ENCODE data around the gene BSND.

BSND gene

DNA sequence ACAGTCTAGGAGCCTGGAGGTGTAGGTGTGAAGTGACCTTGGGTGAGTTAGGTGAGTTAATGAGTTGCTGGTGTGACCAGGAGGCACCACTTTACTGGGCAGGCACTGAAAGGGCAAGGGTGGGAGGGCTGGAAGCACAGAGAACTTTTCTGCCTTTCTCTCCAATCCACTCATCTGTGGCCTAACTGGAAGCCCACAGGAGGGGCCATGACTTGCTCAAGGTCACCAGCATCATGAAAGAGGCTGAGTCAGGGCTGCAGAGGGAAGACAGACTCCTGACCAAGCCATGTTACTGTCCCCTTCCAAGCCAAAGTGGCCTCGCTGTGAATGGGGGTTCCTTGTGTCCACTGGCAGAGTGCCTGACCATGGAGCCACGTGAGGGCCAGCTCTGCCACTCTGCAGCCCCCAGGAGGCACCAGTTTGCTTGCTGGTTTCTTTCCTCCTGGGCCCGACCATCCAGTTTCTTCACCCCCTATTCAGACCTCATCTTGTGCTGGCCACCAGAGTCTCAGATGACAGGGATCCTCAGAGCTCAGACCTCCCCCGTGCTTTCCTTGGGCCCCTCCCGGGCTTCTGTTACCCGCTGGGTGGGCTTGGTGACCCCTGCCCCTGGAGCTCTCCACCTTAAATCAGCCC is 4.3 kb upstream of the BSND start:
- no peak for DNase-seq (ENCODE audit: low read depth)

DNA sequence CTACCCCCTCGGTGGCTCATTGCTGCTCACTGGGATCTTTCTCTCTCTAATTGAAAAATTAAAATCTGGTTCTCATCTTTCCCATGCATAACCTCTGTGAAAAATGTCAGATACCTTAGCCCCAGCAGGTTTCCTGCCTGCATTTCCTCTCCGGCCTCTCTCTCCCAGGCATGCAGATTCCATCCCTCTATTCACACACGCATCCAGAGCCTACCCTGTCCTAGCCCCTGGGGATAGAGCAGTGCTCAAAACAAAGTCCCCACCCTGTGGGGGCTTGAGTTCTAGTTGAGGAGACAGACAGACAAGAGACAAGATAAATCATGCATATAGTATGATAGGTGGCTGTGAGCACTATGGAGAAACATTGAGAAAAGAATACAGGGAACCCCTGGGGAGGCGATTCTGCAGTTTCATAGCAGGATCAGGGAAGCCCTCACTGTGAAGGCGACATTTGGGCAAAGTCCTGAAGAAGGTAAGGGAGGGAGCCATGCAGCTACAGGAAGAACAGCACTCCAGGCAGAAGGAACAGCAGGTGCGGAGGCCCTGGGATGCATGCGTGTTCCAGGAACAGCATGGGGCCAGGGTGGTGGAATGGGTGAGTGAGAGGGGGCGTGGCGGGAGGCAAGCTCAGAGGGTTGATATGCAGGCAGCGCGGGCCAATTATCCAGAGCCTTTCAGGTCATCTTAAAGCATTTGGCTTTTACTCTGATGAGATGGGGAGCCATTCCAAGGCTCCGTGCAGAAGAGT is 3.5 kb upstream of the BSND start:
- DNase-seq (ENCODE audit: low read depth), result no peak

DNA sequence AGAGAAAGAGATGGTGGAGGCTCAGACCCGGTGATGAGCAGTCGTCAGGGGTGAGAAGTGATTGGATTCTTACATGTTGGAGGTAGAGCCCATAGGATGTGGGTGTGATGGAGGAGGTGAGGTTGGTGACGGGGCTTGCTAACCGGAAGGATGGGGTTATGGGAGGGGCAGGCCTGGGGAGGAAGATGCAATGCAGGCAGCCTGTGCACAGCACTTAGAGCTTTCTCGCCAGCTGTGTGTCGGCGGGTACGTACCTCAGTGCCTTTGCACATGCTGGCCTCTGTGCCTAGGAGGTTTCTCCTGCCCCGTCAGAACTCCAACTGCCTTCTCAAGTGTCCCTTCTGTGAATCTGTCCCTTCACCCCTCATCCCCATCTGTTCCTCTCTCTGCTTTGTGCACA is 2.9 kb upstream of the BSND start:
- no peak for DNase-seq (ENCODE audit: low read depth)

DNA sequence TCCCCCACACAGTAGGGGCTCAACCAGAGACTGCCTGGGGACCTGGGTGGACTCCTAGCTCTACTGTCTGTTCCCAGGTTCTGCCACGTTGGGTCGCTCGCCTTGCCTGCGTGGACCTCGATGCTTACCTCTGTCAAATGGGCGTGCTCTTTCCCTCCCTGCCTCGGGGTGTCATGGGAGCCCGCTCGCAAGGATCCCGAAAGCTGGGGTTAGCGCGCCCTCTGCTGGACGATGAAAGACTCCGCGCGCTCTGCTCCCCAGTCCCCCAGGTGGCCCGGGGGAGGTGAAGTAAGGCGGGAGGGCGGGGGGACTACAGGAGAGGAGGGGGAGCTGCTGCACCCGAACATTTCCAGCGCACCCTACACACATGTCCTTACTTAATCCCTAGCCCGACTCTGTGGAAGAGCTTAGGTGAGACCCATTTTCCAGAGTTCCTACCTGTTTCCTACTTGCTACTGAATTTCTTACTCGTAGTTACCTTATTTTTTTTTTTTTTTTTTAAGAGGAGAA is 2.3 kb upstream of the BSND start:
- DNase-seq (ENCODE audit: low read depth), result no peak

DNA sequence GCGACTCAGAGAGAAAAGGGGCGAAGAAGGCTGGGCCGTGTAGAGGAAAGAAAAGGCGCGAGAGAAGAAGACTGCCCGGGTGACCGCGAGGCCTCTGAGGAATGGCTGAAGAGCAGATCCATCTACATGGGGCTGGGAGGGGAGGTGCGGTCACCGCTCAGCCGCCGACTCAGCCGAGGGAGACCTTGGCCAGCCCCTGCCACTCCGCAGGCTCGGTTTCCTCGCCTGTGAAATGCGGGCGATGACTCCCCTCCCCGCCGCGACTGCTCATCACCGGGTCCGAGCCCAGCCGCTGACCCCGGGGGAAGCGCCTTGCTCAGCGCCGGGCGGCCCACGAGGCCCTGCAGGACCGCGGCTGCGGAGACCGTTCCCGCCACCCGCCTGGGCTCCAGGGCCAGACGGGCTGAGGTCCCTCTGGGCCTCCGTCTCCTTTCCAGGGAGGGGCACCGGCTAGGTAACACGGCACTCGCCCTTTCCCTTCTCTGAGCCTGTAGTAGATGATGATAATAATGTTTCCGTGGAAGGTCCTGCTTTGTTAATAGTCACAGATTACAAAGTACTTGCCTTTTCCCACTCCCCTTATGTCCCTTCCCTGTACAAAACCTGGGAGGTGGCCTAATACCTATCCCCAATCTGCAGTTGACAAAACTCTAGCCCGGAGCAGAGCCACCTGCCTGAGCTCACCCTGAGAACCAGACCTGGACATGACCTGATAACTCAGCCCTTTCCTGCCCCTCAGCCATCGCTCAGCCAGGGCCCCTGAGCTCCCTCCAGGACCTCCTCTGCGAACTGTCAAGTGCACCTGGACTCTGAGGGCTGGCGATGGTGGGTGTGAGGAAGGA is 1.6 kb upstream of the BSND start:
- DNase-seq (ENCODE audit: low read depth), result no peak

DNA sequence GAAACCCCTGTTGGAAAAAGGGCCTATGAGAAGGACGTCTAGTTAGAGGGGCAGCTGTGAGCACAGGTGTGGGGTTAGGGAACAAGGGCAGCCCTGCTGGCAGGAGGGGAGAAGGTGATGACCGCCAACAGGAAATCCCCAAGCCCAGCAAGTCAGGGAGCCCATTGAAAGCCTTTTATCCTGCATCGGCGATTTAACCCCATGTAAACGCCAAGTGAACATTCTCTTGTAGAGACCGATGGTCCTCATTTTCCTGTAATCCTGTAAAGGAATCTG is 1.1 kb upstream of the BSND start:
- DNase-seq (ENCODE audit: low read depth), result no peak

DNA sequence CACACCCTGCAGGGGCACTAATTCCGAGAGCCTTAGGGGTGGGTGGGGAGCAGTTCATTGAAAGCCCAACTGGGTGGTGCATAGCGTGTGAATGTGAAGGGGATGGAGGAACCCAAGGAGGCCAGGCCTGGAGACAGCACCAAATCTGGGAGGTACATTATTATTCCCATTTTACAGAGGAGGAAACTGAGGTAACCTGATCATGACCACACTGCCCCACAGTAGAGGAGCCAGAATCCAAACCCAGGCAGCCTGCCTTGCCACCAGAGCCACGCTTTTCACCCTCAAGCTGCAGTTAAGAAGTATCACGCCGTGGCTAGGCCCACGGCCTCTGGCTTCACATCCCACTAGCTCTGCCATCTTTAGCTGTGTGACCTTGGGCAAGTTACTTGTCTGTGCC is 633 bp upstream of the BSND start:
- no peak for DNase-seq (ENCODE audit: low read depth)

DNA sequence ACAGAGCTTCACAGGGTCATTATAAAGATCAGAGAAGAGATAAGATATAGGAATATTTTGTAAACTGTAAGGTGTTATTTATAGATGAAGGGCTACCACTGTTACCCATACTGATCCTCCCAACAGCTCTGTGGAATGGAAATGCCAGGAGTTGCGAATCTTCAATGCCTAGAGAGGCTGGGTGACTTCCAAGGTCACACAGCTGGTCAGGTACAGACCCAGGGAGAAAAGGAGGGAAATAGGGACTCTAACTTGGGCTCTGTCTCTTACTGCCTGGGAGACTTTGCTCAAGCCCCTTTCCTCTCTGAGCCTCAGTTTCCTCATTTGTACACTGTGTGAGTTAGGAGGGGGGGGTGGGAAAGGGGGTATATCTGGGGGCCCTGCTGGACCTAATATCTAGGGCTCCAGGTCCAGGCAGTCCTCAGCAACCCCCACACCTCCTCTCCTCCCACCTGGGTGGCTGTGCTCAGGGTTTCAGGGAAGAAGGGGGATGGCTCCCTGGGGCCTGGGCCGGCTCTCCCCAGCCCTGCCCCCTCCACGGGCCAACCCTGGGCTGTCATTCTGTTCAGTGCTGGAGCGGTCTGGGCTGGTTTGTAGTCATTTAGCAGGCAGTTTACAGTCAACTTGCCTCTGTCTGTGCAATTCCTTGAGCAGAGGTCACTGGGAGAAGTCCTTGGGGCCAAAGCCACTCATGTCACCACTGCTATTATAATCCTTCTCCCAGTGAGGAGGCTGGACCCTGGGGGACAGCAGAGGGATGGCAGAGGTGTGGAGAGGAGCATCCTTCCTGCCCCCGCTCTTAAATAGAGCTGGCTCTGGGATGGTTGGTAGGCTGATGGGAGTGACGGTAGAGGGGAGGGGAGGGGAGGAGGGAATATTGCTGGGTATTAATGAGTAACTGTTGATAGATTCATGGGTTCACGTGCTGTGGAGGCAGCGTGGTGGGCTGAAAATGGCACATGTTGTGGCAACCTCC is 1.7 kb downstream of the BSND start:
- DNase-seq (ENCODE audit: low read depth), result no peak

DNA sequence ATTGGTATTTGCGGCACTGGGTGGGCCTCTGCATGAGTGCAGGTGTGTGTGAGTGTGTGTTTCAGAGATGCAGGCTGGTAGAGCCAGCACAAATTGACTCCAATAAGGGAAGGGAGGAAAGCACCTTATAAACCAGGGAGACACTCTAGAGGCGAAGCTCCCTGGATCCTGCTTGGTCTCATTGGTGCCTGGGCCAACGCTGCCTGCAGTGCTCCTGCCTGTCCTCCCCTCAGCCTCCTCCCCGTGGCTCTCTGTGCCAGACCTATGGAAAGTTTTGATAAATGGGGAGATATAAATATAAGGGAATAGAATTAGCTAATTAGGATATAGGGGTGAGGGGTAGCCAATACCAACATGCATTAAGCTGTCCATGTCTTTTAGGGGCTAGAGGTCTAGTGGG is 2.6 kb downstream of the BSND start:
- no peak for DNase-seq (ENCODE audit: low read depth)

DNA sequence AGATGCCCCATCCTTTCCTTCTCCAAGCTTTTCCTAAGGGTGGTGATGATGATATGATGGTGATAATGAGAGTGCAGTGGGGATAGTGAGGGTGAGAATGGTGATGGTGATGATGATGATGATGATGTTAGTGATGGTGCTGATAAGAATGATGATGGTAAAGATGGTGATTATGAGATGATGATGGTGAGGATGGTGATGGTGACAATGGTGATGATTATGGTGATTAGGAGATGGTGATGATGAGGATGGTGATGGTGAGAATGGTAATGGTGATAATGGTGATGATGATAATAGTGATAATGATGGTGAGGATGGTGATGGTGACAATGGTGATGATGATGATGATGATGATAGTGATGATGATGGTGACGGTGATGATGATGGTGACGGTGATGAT is 4.0 kb downstream of the BSND start:
- DNase-seq (ENCODE audit: low read depth), result no peak

DNA sequence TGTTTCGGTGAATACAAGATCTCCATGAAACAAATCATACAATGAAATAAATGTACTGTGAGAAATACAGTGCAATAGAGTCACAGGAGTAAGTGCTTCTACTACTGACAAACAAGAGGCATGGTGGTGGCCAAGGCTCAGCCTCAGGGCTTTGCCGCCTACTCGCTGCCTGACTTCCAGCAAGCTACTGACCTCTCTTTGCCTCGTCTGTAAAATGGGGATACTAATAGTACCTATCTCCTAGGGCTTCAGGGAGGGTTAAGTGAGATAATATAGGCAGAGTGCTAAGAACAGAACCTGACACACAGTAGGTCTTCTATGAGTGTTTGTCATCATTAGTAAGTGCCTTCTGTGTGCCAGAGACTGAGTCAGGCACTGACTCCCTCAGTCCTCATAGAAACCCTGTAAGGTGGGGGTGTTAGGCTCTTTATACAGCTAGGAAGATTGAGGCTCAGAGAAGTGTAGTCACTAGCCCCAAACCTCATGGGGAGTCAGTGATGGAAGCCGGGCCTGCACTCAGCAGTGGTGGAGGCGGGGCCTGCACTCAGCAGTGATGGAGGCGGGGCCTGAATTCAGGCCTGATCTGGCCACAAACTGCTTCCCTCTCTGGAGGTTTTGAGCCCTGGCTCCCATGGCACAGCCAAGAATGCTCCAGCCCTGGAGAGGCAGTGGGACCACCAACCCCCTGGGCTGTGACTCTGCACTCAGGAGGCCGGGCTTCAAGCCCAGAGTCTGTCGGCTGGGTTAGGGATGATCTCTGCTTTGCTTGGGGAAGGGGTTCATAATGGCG is 6.8 kb downstream of the BSND start:
- no peak for DNase-seq (ENCODE audit: low read depth)

DNA sequence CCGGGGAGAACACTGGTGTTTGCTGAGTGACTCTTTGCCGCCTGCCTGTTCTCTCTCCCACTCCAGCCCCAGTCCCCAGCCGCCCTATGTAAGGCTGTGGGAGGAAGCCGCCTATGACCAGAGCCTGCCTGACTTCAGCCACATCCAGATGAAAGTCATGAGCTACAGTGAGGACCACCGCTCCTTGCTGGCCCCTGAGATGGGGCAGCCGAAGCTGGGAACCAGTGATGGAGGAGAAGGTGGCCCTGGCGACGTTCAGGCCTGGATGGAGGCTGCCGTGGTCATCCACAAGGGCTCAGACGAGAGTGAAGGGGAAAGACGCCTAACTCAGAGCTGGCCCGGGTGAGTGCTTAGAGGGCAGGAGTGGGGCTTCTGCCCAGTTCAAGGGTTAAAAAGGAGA is 8.2 kb downstream of the BSND start:
- DNase-seq (ENCODE audit: low read depth), result no peak

DNA sequence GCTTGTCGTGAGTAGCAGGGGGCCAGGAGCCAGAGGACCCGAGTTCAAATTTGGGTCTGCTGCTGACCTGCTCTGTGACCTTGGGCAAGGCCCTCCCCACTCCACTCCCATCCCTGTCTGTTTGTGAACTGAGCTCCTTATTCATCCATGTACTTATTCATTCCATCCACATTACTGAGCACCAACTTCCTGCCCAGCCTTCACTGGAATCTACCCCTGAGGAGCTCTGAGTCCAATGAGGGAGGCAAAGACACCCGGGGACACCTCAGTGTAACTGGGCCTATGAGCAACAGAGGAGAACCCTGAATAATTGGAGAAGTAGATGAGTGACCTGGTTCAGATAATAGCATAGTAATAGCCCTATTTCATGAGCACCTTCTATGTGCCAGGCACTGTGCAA is 8.9 kb downstream of the BSND start:
- peak; percentile 68 for DNase-seq (ENCODE audit: low read depth)

DNA sequence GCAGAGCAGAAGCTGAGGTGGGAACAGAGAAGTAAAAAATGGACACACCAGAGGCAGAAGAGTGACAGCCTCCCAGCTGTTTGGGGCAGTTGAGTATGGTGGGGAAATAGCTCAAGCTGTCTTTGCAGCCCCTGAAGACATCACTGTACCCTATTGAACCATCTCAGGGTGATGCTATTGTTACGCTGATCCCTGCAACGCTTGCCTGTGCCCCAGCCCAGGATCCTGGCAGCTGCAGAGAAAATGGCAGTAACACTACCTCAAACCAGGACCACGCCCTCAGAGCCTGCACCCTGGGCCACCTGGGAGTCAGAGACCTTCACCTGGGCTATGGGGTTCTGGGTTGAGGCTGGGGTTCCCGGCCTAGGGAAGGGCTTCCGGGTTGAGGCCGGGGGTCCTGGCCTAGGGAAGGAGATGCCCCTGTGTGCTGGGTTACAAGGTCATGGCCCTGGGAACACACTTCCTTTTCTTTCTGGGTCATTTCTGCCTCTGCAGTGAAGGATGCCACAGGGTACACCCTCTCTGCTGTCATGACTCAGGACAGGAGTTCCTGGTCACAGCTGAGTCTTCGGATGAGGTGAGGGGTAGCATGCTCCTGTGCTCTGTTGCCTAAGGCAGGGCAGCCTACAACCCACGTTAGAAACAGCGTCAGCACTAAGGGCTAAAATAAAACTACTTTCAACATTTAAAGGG is 11.6 kb downstream of the BSND start:
- no peak for DNase-seq (ENCODE audit: low read depth)

DNA sequence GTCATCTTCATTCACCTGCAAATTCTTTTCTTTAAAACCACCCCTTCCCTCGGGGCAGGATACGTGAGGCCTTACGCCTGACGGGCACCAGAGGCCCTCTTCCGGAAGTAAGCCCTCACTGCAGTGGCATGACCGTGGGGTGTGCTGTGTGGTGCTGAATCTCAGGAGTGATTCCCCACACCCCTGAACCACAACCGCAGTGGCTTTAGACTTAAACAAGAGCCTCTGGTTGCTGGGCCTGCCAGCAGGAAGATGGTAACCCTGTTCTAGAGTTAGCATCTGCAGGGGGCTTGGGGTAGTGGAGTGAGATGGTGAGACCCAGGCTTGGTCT is 12.1 kb downstream of the BSND start:
- no peak for DNase-seq (ENCODE audit: low read depth)

DNA sequence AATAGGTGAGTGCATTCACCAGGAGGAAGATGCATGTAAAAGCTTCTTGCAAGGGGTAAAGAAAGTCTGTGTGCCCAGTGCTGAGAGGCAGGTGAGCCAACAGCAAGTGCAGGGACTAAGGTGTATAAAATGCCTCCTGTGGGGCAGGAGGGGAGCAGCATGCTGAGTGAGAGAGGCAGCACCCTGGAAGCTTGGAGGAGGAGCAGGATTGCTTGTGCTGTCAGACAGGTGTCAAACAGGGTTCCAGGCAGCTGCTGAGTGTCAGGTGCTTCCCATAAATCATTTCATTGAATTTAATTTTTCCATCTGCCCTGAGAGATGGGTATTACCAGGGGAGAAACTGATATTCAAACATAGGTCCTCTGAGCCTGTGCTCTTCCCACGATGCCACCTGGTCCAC is 13.9 kb downstream of the BSND start:
- no peak for DNase-seq (ENCODE audit: low read depth)

DNA sequence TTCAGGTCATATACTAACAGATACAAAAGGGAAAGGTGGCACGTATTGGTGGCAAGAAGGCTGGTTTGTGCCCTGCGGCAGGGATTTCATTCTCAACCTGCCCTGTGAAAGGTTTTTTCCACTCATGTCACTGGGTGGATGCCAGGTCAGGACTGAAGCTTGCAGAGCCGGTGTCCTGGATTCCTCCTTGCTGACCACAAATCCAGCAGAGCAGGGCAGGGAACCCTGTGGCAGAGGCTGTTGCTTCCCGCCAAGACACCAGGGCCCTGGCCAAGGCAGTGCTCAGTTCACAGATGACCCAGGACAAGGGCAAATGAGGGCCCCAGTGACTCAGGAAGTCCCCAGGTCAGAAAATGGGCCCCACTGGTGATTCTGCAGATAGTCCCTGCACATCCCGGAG is 16.4 kb downstream of the BSND start:
- no peak for DNase-seq (ENCODE audit: low read depth)

DNA sequence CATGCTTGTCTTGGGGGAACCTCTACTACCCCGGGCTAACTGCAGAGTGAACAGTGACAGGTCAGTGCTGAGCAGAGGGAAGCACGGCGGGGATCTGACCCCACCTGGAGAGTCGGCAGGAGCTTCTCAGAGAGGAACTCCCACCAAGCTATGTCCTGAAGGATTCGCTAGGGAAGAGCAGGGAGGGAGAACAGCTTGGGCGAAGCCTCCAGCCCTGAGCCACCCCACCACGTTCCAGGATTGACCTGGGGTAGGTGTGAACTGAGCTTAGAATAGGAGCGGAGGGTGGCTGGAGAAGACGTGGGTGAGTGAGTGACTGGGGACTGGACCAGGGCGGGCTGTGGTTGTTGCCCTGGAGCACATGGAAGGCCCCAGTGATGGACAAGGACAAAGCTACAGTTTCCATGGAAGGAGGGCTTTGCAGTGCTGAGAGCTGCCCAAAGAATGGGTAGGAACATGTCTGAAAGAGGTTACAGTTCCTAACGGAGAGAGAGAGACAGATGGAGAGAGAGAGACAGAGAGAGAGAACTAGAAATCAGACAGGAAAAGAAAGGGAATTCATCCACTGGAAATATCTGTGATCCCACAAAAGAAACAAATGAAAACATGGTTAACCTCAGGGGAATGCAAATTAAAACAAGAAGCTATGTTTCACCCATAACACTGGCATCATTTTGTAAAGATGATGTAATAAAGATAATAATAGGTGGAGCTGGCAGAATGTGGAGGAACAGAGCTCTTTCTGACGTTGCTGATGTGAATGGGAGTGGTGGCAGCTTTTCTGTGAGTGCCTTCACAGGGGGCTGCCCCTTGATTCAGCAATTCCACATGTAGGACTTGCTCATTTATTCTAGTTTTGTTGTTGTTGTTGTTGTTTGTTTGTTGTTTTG is 17.2 kb downstream of the BSND start:
- peak; percentile 17 for DNase-seq (ENCODE audit: low read depth)

DNA sequence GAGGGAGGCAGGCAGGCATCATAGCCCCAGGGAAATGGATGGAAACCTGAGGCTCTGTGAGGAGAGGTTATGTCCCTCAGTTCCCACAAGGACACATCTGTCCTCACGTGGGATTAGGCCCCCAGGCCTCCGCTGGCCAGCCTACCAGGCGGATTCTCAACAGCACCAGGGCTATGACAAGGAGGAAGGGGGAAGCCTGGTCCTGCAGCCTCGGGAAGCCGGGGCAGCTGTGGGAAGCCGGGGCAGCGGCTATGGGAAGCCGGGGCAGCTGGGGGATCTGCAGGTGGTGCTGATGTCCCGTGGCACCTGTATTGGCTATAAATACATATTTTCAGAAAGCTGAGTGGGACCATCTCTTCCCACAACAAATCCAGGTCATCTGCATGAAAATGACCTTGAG is 19.7 kb downstream of the BSND start:
- no peak for DNase-seq (ENCODE audit: low read depth)
